Neural cell (in vitro differentiated cells): ENCODE data around the gene SAMD4B. TPM values are rescaled to one million over a fixed set of nuclear protein-coding genes. Genes with fewer than 3 reads are reported as not detected.

ENCODE experiments used
- H2AFZ ChIP-seq: fragments of 200-600, 300-800 bp; sonication (generic), shearing (Covaris generic); 2 replicates; pipeline ENCODE4 v1.6.0; 2014; ENCODE audit warnings: low read depth, mild to moderate bottlenecking, antibody characterized with exemption, low read length, moderate library complexity
- H3F3A ChIP-seq: fragments of 200-600 bp; shearing (Covaris generic); 2 replicates; pipeline ENCODE4 v1.6.1; 2016; ENCODE audit warnings: mild to moderate bottlenecking, moderate library complexity, mixed read lengths, antibody characterized with exemption, low read length; ENCODE audit not compliant: insufficient read depth, poor library complexity, severe bottlenecking
- H3K27ac ChIP-seq: fragments of 200-600, 300-800 bp; sonication (generic), shearing (Covaris generic); 2 replicates; pipeline ENCODE4 v1.5.1; 2014; ENCODE audit warnings: mild to moderate bottlenecking, low read length, moderate library complexity
- H3K27me3 ChIP-seq: fragments of 300-800, 200-600 bp; sonication (generic), shearing (Covaris generic); 2 replicates; pipeline ENCODE4 v1.6.0; 2014; ENCODE audit warnings: mild to moderate bottlenecking, low read depth, low read length, moderate library complexity; ENCODE audit not compliant: insufficient read depth
- H3K36me3 ChIP-seq: fragments of 300-800, 200-600 bp; sonication (generic), shearing (Covaris generic); 2 replicates; pipeline ENCODE4 v1.5.1; 2014; ENCODE audit warnings: mild to moderate bottlenecking, antibody characterized with exemption, low read length, moderate library complexity; ENCODE audit not compliant: insufficient read depth
- H3K4me2 ChIP-seq: fragments of 300-800, 200-600 bp; sonication (generic), shearing (Covaris generic); 2 replicates; pipeline ENCODE4 v1.6.0; 2014; ENCODE audit warnings: mild to moderate bottlenecking, low read length
- H3K4me3 ChIP-seq: fragments of 300-800, 200-600 bp; sonication (generic), shearing (Covaris generic); 2 replicates; pipeline ENCODE4 v1.5.1; 2014; ENCODE audit warnings: mild to moderate bottlenecking, low read length, moderate library complexity
- H3K79me2 ChIP-seq: fragments of 200-600 bp; shearing (Covaris generic); replicated peaks from 2 replicates; pipeline ENCODE4 v1.6.0; 2014; ENCODE audit warnings: mild to moderate bottlenecking, low read length, moderate library complexity; ENCODE audit not compliant: insufficient read depth
- H3K9ac ChIP-seq: fragments of 300-800, 200-600 bp; sonication (generic), shearing (Covaris generic); 2 replicates; pipeline ENCODE4 v1.6.1; 2016; ENCODE audit warnings: mild to moderate bottlenecking, low read length, mixed read lengths
- H3K9me2 ChIP-seq: fragments of 200-600 bp; shearing (Covaris generic); 2 replicates; pipeline ENCODE4 v1.6.1; 2016; ENCODE audit warnings: mild to moderate bottlenecking, low read length, mixed read lengths; ENCODE audit not compliant: insufficient read depth
- H3K9me3 ChIP-seq: fragments of 200-600, 300-800 bp; sonication (generic), shearing (Covaris generic); 2 replicates; pipeline ENCODE4 v1.6.1; 2016; ENCODE audit warnings: mild to moderate bottlenecking, mixed run types, low read length, moderate library complexity, mixed read lengths
- H4K20me1 ChIP-seq: fragments of 200-600 bp; shearing (Covaris generic); 2 replicates; pipeline ENCODE4 v1.6.1; 2016; ENCODE audit warnings: mild to moderate bottlenecking, mixed run types; ENCODE audit not compliant: insufficient read depth
- EP300 ChIP-seq: fragments of 450-650 bp; conservative IDR thresholded peaks from 2 replicates; pipeline ENCODE4 v1.6.1; 2014; ENCODE audit warnings: antibody characterized with exemption, mild to moderate bottlenecking, moderate library complexity; ENCODE audit not compliant: poor library complexity, severe bottlenecking
- EZH2 ChIP-seq: fragments of 200-600, 300-800 bp; shearing (Covaris generic), sonication (generic); IDR thresholded peaks from 2 replicates; pipeline ENCODE4 v1.6.1; 2014; ENCODE audit warnings: antibody characterized with exemption, low read length, borderline replicate concordance, mild to moderate bottlenecking; ENCODE audit not compliant: insufficient read depth, poor library complexity, severe bottlenecking
- MXI1 ChIP-seq: fragments of 450-650 bp; conservative IDR thresholded peaks from 2 replicates; pipeline ENCODE4 v1.6.1; 2014; ENCODE audit warnings: antibody characterized with exemption, mild to moderate bottlenecking; ENCODE audit not compliant: poor library complexity, severe bottlenecking
- POLR2AphosphoS5 ChIP-seq: IDR thresholded peaks from 2 replicates; pipeline ENCODE4 v1.6.1; 2012
- RAD21 ChIP-seq: fragments of 450-650 bp; conservative IDR thresholded peaks from 2 replicates; pipeline ENCODE4 v1.6.1; 2014; ENCODE audit warnings: antibody characterized with exemption, mild to moderate bottlenecking, moderate library complexity
- SMC3 ChIP-seq: fragments of 450-650 bp; conservative IDR thresholded peaks from 2 replicates; pipeline ENCODE4 v1.6.1; 2014; ENCODE audit warnings: antibody characterized with exemption, mild to moderate bottlenecking, moderate library complexity; ENCODE audit not compliant: poor library complexity
- TAF1 ChIP-seq: IDR thresholded peaks from 2 replicates; pipeline ENCODE4 v1.6.1; 2012; ENCODE audit warnings: low read depth
- polyA plus RNA-seq: library from polyadenylated mRNA; depleted of rRNA; stranded (reverse); fragments of >200 nt; gene quantifications from 2 replicates; pipeline ENCODE4 v1.2.3, GENCODE V29; 2014
- TF ChIP-seq, protein P1 (sequence below): IDR thresholded peaks from 2 replicates; pipeline ENCODE4 v1.6.1; 2012; ENCODE audit warnings: borderline replicate concordance
- TF ChIP-seq, protein P2 (sequence below): fragments of 450-650 bp; IDR thresholded peaks from 2 replicates; pipeline ENCODE4 v1.5.1; 2014; ENCODE audit warnings: antibody characterized with exemption, mild to moderate bottlenecking, moderate library complexity; ENCODE audit not compliant: poor library complexity, severe bottlenecking

The SAMD4B gene
- polyA plus RNA-seq, 1 donor from 2014 or later, result 19.3 TPM

DNA sequence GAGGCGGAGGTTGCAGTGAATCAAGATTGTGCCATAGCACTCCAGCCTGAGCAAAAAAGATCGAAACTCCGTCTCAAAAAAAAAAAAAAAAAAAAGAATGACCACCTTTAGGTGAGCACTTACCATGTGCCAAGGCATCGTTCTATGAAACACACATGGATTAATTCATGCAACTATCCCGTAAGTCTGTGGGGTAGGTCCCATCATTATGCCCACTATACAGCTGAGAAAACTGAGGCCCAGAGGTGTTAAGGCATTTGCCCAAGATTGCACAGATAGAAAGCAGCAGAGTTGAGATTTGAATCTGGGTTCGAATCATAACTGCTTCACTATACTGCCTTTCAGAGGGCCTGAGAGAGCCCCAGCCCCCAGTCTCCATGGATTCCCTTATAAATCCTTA, 8.7 kb upstream of the SAMD4B start:
- Histone ChIP-seq H3K9me2 (no peaks in the 10 kb centered on the region), H3K79me2 (no peaks in the 10 kb centered on the region), H3K36me3 (no peaks in the 10 kb centered on the region), H3K4me3 (no peak overlapping the region), H2AFZ (no peak overlapping the region), H3K9ac (no peak overlapping the region), H3K9me3 (no peaks in the 10 kb centered on the region), H4K20me1 (no peaks in the 10 kb centered on the region), H3K27me3 (no peaks in the 10 kb centered on the region), H3F3A (no peaks in the 10 kb centered on the region), H3K27ac (no peak overlapping the region), H3K4me2 (no peak overlapping the region)
- no peak for TF ChIP-seq POLR2AphosphoS5
- TF ChIP-seq EZH2, result no peak
- no peak for TF ChIP-seq SMC3
- TF ChIP-seq, protein P1, sequence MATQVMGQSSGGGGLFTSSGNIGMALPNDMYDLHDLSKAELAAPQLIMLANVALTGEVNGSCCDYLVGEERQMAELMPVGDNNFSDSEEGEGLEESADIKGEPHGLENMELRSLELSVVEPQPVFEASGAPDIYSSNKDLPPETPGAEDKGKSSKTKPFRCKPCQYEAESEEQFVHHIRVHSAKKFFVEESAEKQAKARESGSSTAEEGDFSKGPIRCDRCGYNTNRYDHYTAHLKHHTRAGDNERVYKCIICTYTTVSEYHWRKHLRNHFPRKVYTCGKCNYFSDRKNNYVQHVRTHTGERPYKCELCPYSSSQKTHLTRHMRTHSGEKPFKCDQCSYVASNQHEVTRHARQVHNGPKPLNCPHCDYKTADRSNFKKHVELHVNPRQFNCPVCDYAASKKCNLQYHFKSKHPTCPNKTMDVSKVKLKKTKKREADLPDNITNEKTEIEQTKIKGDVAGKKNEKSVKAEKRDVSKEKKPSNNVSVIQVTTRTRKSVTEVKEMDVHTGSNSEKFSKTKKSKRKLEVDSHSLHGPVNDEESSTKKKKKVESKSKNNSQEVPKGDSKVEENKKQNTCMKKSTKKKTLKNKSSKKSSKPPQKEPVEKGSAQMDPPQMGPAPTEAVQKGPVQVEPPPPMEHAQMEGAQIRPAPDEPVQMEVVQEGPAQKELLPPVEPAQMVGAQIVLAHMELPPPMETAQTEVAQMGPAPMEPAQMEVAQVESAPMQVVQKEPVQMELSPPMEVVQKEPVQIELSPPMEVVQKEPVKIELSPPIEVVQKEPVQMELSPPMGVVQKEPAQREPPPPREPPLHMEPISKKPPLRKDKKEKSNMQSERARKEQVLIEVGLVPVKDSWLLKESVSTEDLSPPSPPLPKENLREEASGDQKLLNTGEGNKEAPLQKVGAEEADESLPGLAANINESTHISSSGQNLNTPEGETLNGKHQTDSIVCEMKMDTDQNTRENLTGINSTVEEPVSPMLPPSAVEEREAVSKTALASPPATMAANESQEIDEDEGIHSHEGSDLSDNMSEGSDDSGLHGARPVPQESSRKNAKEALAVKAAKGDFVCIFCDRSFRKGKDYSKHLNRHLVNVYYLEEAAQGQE, result no peak
- TF ChIP-seq, protein P2, sequence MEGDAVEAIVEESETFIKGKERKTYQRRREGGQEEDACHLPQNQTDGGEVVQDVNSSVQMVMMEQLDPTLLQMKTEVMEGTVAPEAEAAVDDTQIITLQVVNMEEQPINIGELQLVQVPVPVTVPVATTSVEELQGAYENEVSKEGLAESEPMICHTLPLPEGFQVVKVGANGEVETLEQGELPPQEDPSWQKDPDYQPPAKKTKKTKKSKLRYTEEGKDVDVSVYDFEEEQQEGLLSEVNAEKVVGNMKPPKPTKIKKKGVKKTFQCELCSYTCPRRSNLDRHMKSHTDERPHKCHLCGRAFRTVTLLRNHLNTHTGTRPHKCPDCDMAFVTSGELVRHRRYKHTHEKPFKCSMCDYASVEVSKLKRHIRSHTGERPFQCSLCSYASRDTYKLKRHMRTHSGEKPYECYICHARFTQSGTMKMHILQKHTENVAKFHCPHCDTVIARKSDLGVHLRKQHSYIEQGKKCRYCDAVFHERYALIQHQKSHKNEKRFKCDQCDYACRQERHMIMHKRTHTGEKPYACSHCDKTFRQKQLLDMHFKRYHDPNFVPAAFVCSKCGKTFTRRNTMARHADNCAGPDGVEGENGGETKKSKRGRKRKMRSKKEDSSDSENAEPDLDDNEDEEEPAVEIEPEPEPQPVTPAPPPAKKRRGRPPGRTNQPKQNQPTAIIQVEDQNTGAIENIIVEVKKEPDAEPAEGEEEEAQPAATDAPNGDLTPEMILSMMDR, result no peak
- no peak for TF ChIP-seq TAF1
- no peak for TF ChIP-seq MXI1
- no peak for TF ChIP-seq RAD21
- no peak for TF ChIP-seq EP300

DNA sequence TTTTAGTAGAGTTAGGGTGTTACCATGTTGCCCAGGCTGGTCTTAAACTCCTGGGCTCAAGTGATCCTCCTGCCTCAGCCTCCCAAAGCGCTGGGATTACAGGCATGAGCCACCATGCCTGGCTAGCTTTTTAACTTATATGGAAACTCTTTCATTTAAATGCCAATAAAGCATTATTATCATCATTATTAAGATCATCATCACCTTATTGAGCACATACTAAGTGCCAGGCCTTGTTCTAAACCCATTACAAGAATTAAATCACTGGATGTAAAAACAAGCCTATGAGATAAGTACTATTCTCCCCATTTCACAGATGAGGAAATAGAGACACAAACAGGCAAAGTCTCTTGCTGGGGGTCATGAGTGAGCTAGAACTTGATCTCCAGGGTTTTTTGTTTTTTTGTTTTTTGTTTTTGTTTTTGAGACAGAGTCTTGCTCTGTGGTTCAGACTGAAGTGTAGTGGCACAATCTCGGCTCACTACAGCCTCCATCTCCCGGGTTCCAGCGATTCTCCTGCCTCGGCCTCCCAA, 7.7 kb upstream of the SAMD4B start:
- H3K4me3 ChIP-seq, result no peak overlapping the region
- no peak overlapping the region for H3K27ac ChIP-seq
- no peak overlapping the region for H2AFZ ChIP-seq
- no peaks in the 10 kb centered on the region for H3F3A ChIP-seq
- H3K9me3 ChIP-seq, result no peaks in the 10 kb centered on the region
- no peaks in the 10 kb centered on the region for H3K36me3 ChIP-seq
- H3K9ac ChIP-seq, result no peak overlapping the region
- H3K79me2 ChIP-seq, result no peaks in the 10 kb centered on the region
- no peak overlapping the region for H3K4me2 ChIP-seq
- H3K9me2 ChIP-seq, result no peaks in the 10 kb centered on the region
- TF ChIP-seq MXI1 (no peak), EP300 (no peak), SMC3 (no peak), POLR2AphosphoS5 (no peak), RAD21 (no peak), TAF1 (no peak), EZH2 (no peak)
- TF ChIP-seq, protein P1, result no peak
- TF ChIP-seq, protein P2, result no peak
- H3K27me3 ChIP-seq, result no peaks in the 10 kb centered on the region
- H4K20me1 ChIP-seq, result no peaks in the 10 kb centered on the region
